Peyer's patch (tissue), 4 donors: ENCODE data around the gene RTN4R.

Experiments
- CTCF ChIP-seq, 6 experiments: fragments of 450-650 bp in 4 of 6; fragments of 200-600 bp in 2 of 6; sonication (generic) in 1 of 6; IDR thresholded peaks; one replicate each; pipeline ENCODE4 v1.5.1; 2017 to 2019; ENCODE audit warnings: antibody characterized with exemption in 6 of 6, mild to moderate bottlenecking in 3 of 6, moderate library complexity in 1 of 6
- POLR2A ChIP-seq, 2 donors: fragments of 450-650 bp; IDR thresholded peaks; one replicate each; pipeline ENCODE4 v1.5.1; 2017; ENCODE audit warnings: antibody characterized with exemption in 2 of 2, mild to moderate bottlenecking in 2 of 2, moderate library complexity in 2 of 2

GRCh38 chr22:20226760-20227350 lies 41.3 kb downstream of the RTN4R start:
- TF ChIP-seq CTCF (IDR thresholded peaks at IDR 0.05) (no peak), POLR2A (IDR thresholded peaks at IDR 0.05) (no peak)
